ENCODE measurements around the gene MDGA2.

DNA sequence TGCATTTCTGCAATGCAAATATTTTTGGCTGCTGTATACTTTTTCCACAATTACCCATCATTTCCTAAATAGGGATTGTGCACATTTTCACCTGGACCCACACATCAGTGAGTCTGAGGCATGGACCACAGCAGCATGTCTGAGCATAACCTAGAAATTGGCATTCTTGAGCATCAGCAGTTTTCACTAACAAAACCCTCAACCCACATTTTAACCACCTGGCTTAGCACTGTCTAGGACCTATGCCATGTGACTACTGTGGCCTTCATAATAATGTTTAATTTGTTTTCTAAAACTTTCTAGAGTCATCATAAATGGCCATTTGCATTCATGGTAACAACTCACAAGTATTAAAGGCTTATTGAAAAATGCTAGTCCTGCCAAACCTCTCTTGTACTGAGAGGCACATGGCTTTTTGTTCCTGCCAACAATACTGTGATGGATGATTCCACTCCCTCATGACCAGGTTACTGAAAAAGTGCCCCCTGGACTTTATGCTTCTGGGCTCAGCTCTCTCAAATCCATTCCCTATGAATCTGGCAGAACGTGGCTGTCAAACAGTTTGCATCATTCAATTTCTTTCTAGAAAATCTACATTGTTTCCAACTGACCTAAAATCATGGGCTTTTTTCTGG is 240.0 kb downstream of the MDGA2 start:
- TF ChIP-seq, protein P1, sequence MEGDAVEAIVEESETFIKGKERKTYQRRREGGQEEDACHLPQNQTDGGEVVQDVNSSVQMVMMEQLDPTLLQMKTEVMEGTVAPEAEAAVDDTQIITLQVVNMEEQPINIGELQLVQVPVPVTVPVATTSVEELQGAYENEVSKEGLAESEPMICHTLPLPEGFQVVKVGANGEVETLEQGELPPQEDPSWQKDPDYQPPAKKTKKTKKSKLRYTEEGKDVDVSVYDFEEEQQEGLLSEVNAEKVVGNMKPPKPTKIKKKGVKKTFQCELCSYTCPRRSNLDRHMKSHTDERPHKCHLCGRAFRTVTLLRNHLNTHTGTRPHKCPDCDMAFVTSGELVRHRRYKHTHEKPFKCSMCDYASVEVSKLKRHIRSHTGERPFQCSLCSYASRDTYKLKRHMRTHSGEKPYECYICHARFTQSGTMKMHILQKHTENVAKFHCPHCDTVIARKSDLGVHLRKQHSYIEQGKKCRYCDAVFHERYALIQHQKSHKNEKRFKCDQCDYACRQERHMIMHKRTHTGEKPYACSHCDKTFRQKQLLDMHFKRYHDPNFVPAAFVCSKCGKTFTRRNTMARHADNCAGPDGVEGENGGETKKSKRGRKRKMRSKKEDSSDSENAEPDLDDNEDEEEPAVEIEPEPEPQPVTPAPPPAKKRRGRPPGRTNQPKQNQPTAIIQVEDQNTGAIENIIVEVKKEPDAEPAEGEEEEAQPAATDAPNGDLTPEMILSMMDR (IDR thresholded peaks at IDR 0.05; ENCODE audit: control extremely low read depth in 1 of 3, insufficient read depth in 1 of 3, low read depth in 1 of 3, low read length in 3 of 3), result no peak
- TF ChIP-seq SIN3A (conservative IDR thresholded peaks at IDR 0.05 in 1 of 2, IDR thresholded peaks at IDR 0.05 in 1 of 2; ENCODE audit: low read depth in 1 of 2, low read length in 2 of 2) (no peak), HDAC6 (IDR thresholded peaks at IDR 0.05; ENCODE audit: low read depth, low read length) (no peak), SRF (IDR thresholded peaks at IDR 0.05; ENCODE audit: low read depth, low read length) (no peak), YY1 (IDR thresholded peaks at IDR 0.05; ENCODE audit: low read depth, low read length) (no peak), POLR2AphosphoS5 (IDR thresholded peaks at IDR 0.05; ENCODE audit: low read depth, low read length) (no peak), ZNF274 (IDR thresholded peaks at IDR 0.05; ENCODE audit: borderline replicate concordance, extremely low read depth, low read length) (no peak), SP2 (IDR thresholded peaks at IDR 0.05; ENCODE audit: low read length) (no peak), CHD2 (IDR thresholded peaks at IDR 0.05; ENCODE audit: low read length) (no peak), JUN (IDR thresholded peaks at IDR 0.05; ENCODE audit: low read depth, low read length) (no peak), KDM1A (IDR thresholded peaks at IDR 0.05; ENCODE audit: borderline replicate concordance, low read length) (no peak), TEAD4 (IDR thresholded peaks at IDR 0.05; ENCODE audit: low read depth, low read length) (no peak)

Measured in H1 (cell line).